ENCODE measurements around the gene IFI6.

IFI6 gene

GRCh38 chr1:27634985-27635367, 37.0 kb downstream of the IFI6 start, which contains the start of gene FGR:
Gene FGR (minus strand): TSS chr1:27635185. CDS start chr1:27623916, 11,269 bp downstream.
- H3K9me2 ChIP-seq (replicated peaks; ENCODE audit: control insufficient read depth, low read length), result no peaks in the 10 kb centered on the region
- no peaks in the 10 kb centered on the region for H3K79me2 ChIP-seq (ENCODE audit: control insufficient read depth, low read length)
- peak within 1 kb of the TSS; percentile 83 for H3K27ac ChIP-seq (ENCODE audit: low read depth, low read length)
- no peaks in the 10 kb centered on the region for H3K27me3 ChIP-seq (ENCODE audit: control insufficient read depth, low read length)
- peaks cover 3% of the 10 kb centered on the region; the same call in 1 of the 2 replicates for H3K9me3 ChIP-seq (ENCODE audit: control insufficient read depth, insufficient read depth, low read length)
- peak within 1 kb of the TSS; percentile 60 for H3K4me2 ChIP-seq (ENCODE audit: low read length)
- H3F3A ChIP-seq (ENCODE audit: control insufficient read depth, insufficient read depth), result peaks cover 41% of the 10 kb centered on the region
- no peaks in the 10 kb centered on the region for H4K20me1 ChIP-seq (ENCODE audit: control insufficient read depth, insufficient read depth, low read depth, low read length)
- H3K4me1 ChIP-seq (ENCODE audit: control insufficient read depth, low read length), result peaks cover 72% of the 10 kb centered on the region
- TF ChIP-seq CTCF (IDR thresholded peaks at IDR 0.05; ENCODE audit: low read depth, low read length, poor library complexity, severe bottlenecking), result no peak
- no peak for TF ChIP-seq EZH2phosphoT487 (IDR thresholded peaks at IDR 0.05; ENCODE audit: borderline replicate concordance, low read length)
- H3K36me3 ChIP-seq (ENCODE audit: control insufficient read depth, low read length), result no peaks in the 10 kb centered on the region
- peak within 1 kb of the TSS; percentile 58 for H3K4me3 ChIP-seq (ENCODE audit: low read length)

GRCh38 chr1:27634177-27634984, 37.6 kb downstream of the IFI6 start:
- Histone ChIP-seq H3K27ac (ENCODE audit: low read depth, low read length) (peak overlapping the region; percentile 69; the same call in 1 of the 2 replicates), H3K4me3 (ENCODE audit: low read length) (peak overlapping the region; percentile 58), H3K27me3 (ENCODE audit: control insufficient read depth, low read length) (no peaks in the 10 kb centered on the region), H3F3A (ENCODE audit: control insufficient read depth, insufficient read depth) (peaks cover 46% of the 10 kb centered on the region), H3K36me3 (ENCODE audit: control insufficient read depth, low read length) (no peaks in the 10 kb centered on the region), H3K4me2 (ENCODE audit: low read length) (peak overlapping the region; percentile 60), H3K79me2 (ENCODE audit: control insufficient read depth, low read length) (no peaks in the 10 kb centered on the region), H3K4me1 (ENCODE audit: control insufficient read depth, low read length) (peaks cover 77% of the 10 kb centered on the region), H3K9me3 (ENCODE audit: control insufficient read depth, insufficient read depth, low read length) (peaks cover 3% of the 10 kb centered on the region; the same call in 1 of the 2 replicates), H3K9me2 (replicated peaks; ENCODE audit: control insufficient read depth, low read length) (no peaks in the 10 kb centered on the region), H4K20me1 (ENCODE audit: control insufficient read depth, insufficient read depth, low read depth, low read length) (no peaks in the 10 kb centered on the region)
- TF ChIP-seq EZH2phosphoT487 (IDR thresholded peaks at IDR 0.05; ENCODE audit: borderline replicate concordance, low read length), result no peak
- TF ChIP-seq CTCF (IDR thresholded peaks at IDR 0.05; ENCODE audit: low read depth, low read length, poor library complexity, severe bottlenecking), result no peak

- Histone ChIP-seq H3K4me3 (ENCODE audit: low read length) (peak overlapping the region; percentile 58), H3K27me3 (ENCODE audit: control insufficient read depth, low read length) (no peaks in the 10 kb centered on the region), H3K79me2 (ENCODE audit: control insufficient read depth, low read length) (no peaks in the 10 kb centered on the region), H3K36me3 (ENCODE audit: control insufficient read depth, low read length) (no peaks in the 10 kb centered on the region), H3K27ac (ENCODE audit: low read depth, low read length) (peak overlapping the region; percentile 69), H3K4me2 (ENCODE audit: low read length) (peak overlapping the region; percentile 60), H3K9me2 (replicated peaks; ENCODE audit: control insufficient read depth, low read length) (no peaks in the 10 kb centered on the region), H4K20me1 (ENCODE audit: control insufficient read depth, insufficient read depth, low read depth, low read length) (no peaks in the 10 kb centered on the region), H3K4me1 (ENCODE audit: control insufficient read depth, low read length) (peaks cover 83% of the 10 kb centered on the region), H3F3A (ENCODE audit: control insufficient read depth, insufficient read depth) (peaks cover 51% of the 10 kb centered on the region), H3K9me3 (ENCODE audit: control insufficient read depth, insufficient read depth, low read length) (peaks cover 3% of the 10 kb centered on the region; the same call in 1 of the 2 replicates)
- no peak for TF ChIP-seq CTCF (IDR thresholded peaks at IDR 0.05; ENCODE audit: low read depth, low read length, poor library complexity, severe bottlenecking)
- TF ChIP-seq EZH2phosphoT487 (IDR thresholded peaks at IDR 0.05; ENCODE audit: borderline replicate concordance, low read length), result no peak
Observed at GRCh38 chr1:27633640-27634176, 38.3 kb downstream of the IFI6 start.

All from DOHH2 (cell line).